ENCODE measurements around the gene SMKR1. TPM values are rescaled to one million over a fixed set of nuclear protein-coding genes. Genes with fewer than 3 reads are reported as not detected.

The SMKR1 gene
- total RNA-seq (2022) (0.49 TPM in 1 of 2 replicates, not detected in the other), Bru-seq, nascent RNA (percentile 21 among the genes with signal in this experiment), BruChase-seq, experiment 1, labeled RNA remaining after a 6-hour chase (percentile 12 among the genes with signal in this experiment), BruChase-seq, experiment 2, labeled RNA remaining after a 2-hour chase (percentile 15 among the genes with signal in this experiment)
- long read RNA-seq, partial matches to known transcripts: 0 of 1 reads
- long read RNA-seq, other reads (novel, unspliced or antisense): 0 of 1 reads

- peak within 1 kb of the TSS; percentile 54 for H3K4me3 Mint-ChIP-seq (ENCODE audit: low read depth, unreplicated experiment)
- peaks cover 10% of the 10 kb centered on the region for H3K36me3 Mint-ChIP-seq (ENCODE audit: insufficient read depth, unreplicated experiment)
- H3K27me3 Mint-ChIP-seq (ENCODE audit: unreplicated experiment): peaks cover 14% of the 10 kb centered on the region
- peak; percentile 69 for DNase-seq
- H3K9me3 Mint-ChIP-seq (ENCODE audit: low read depth, unreplicated experiment): no peaks in the 10 kb centered on the region
- H3K4me1 Mint-ChIP-seq (ENCODE audit: low read depth, unreplicated experiment): no peaks in the 10 kb centered on the region
- intact Hi-C loops (cut with micrococcal nuclease; ENCODE audit: unreplicated experiment): no loop called here
- TF ChIP-seq, protein P1, sequence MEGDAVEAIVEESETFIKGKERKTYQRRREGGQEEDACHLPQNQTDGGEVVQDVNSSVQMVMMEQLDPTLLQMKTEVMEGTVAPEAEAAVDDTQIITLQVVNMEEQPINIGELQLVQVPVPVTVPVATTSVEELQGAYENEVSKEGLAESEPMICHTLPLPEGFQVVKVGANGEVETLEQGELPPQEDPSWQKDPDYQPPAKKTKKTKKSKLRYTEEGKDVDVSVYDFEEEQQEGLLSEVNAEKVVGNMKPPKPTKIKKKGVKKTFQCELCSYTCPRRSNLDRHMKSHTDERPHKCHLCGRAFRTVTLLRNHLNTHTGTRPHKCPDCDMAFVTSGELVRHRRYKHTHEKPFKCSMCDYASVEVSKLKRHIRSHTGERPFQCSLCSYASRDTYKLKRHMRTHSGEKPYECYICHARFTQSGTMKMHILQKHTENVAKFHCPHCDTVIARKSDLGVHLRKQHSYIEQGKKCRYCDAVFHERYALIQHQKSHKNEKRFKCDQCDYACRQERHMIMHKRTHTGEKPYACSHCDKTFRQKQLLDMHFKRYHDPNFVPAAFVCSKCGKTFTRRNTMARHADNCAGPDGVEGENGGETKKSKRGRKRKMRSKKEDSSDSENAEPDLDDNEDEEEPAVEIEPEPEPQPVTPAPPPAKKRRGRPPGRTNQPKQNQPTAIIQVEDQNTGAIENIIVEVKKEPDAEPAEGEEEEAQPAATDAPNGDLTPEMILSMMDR (IDR thresholded peaks at IDR 0.05; ENCODE audit: unreplicated experiment): no peak
- H3K27ac Mint-ChIP-seq (ENCODE audit: unreplicated experiment): no peak within 1 kb of the TSS
- CTCF ChIA-PET: interaction anchor here (0.8 kb wide), 1 partner anchor 68 kb away, joined by 3 read pairs; no protein-coding TSS in a partner anchor
- no TSS peak for BruUV-seq (replicated peaks)
These were observed at the start of gene SMKR1 for GRCh38 chr7:129501760-129502707. Gene SMKR1 (plus strand): TSS chr7:129502531. CDS start chr7:129502825, 294 bp downstream.

DNA sequence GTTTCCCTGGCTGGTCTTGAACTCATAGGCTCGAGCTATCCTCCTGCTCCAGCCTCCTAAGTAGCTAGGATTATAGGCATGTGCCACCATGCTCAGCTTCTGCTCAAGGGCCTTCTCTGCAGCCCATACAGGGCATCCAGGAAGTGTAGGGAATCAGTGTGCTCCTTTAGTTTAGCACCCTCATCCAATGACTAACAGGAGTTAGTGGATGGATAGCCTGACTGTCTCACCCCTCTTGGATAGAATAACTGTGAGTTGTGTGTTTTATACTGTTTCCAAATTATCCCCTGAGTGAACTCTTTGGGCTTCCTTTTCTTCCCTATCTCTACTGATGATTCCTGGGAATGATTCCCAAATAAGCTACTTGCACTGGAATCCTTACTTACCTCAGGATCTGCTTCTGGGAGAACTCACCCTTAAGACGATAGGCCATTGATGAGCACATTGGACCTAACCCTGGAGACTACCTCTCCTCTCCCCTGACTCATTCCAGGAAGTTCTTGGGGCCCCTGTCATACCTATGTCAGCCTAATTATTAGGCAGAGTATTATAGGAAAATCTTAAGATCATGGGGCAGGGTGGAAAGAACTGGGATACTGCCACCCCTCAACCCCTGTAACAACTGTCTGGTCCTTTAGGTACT is 49.6 kb upstream of the SMKR1 start:
- no peak overlapping the region for H3K4me3 Mint-ChIP-seq (ENCODE audit: low read depth, unreplicated experiment)
- intact Hi-C loops (cut with micrococcal nuclease; ENCODE audit: unreplicated experiment): no loop called here
- H3K27ac Mint-ChIP-seq (ENCODE audit: unreplicated experiment): no peak overlapping the region
- no peak for DNase-seq
- TF ChIP-seq, protein P1 (IDR thresholded peaks at IDR 0.05; ENCODE audit: unreplicated experiment): no peak
- peaks cover 7% of the 10 kb centered on the region for H3K9me3 Mint-ChIP-seq (ENCODE audit: low read depth, unreplicated experiment)
- peaks cover 18% of the 10 kb centered on the region for H3K4me1 Mint-ChIP-seq (ENCODE audit: low read depth, unreplicated experiment)
- H3K27me3 Mint-ChIP-seq (ENCODE audit: unreplicated experiment): no peaks in the 10 kb centered on the region
- H3K36me3 Mint-ChIP-seq (ENCODE audit: insufficient read depth, unreplicated experiment): no peaks in the 10 kb centered on the region
- CTCF ChIA-PET: interaction anchor here (1.4 kb wide), 1 partner anchor 19 kb away, joined by 3 read pairs; the partner anchor contains the start of gene STRIP2
- no TSS peak for BruUV-seq (replicated peaks)

GRCh38 chr7:129453510-129454248 is 48.7 kb upstream of the SMKR1 start:
- intact Hi-C loops (cut with micrococcal nuclease; ENCODE audit: unreplicated experiment): no loop called here
- BruUV-seq (replicated peaks): no TSS peak
- H3K36me3 Mint-ChIP-seq (ENCODE audit: insufficient read depth, unreplicated experiment): no peaks in the 10 kb centered on the region
- CTCF ChIA-PET: no interaction called here
- H3K9me3 Mint-ChIP-seq (ENCODE audit: low read depth, unreplicated experiment): peaks cover 6% of the 10 kb centered on the region
- TF ChIP-seq, protein P1 (IDR thresholded peaks at IDR 0.05; ENCODE audit: unreplicated experiment): no peak
- H3K27ac Mint-ChIP-seq (ENCODE audit: unreplicated experiment): no peak overlapping the region
- H3K27me3 Mint-ChIP-seq (ENCODE audit: unreplicated experiment): no peaks in the 10 kb centered on the region
- DNase-seq: no peak
- no peak overlapping the region for H3K4me3 Mint-ChIP-seq (ENCODE audit: low read depth, unreplicated experiment)
- peaks cover 18% of the 10 kb centered on the region for H3K4me1 Mint-ChIP-seq (ENCODE audit: low read depth, unreplicated experiment)

DNA sequence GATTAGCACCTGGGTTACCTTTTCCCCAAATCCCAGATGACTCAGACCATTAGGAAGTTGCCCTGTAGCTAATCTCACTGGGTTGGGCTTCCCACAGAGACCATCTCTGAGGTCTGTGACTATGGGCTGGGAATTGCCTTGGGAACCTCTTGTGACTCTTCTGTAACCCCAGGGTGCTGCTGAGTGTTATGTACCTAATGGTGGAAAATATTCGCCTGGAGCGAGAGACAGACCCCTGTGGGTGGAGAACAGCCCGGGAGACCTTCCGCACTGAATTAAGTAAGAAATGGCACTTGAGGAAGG is 48.1 kb upstream of the SMKR1 start:
- Mint-ChIP-seq H3K4me3 (ENCODE audit: low read depth, unreplicated experiment) (no peak overlapping the region), H3K36me3 (ENCODE audit: insufficient read depth, unreplicated experiment) (no peaks in the 10 kb centered on the region), H3K27me3 (ENCODE audit: unreplicated experiment) (no peaks in the 10 kb centered on the region), H3K4me1 (ENCODE audit: low read depth, unreplicated experiment) (peaks cover 18% of the 10 kb centered on the region), H3K27ac (ENCODE audit: unreplicated experiment) (no peak overlapping the region), H3K9me3 (ENCODE audit: low read depth, unreplicated experiment) (peaks cover under 1% of the 10 kb centered on the region)
- no peak for DNase-seq
- CTCF ChIA-PET: no interaction called here
- no TSS peak for BruUV-seq (replicated peaks)
- intact Hi-C loops (cut with micrococcal nuclease; ENCODE audit: unreplicated experiment): no loop called here
- TF ChIP-seq, protein P1 (IDR thresholded peaks at IDR 0.05; ENCODE audit: unreplicated experiment): no peak
